Activated B cell treated with CpG ODN at 0.5 μM for 24 hours (primary cell): Measurements from ENCODE around the gene SPAG4. TPM values are rescaled to one million over a fixed set of nuclear protein-coding genes. Genes with fewer than 3 reads are reported as not detected.
A peak's percentile ranks its signal among the peaks of the same experiment; 100 is the strongest.

Source experiments
- ATAC-seq: fragments of 200-7000 bp; cut with Tn5 transposase; one replicate; pipeline ENCODE4 v1.10.0; 2021; ENCODE audit warnings: low read depth, mild to moderate bottlenecking, moderate library complexity
- CTCF ChIA-PET: fragments of 350-600 bp; sonication (Branson Sonifier 250); formaldehyde crosslinking; loops from one replicate; lab custom pipeline; 2021; ENCODE audit warnings: antibody characterized with exemption; lab: Charles Lee
- POLR2A ChIA-PET: fragments of 350-600 bp; sonication (Branson Sonifier 250); formaldehyde crosslinking; loops from one replicate; lab custom pipeline; 2021; ENCODE audit warnings: antibody characterized with exemption; lab: Charles Lee
- DNase-seq: peaks from one replicate; pipeline ENCODE4 v3.0.0; 2022
- H3K27ac Mint-ChIP-seq: one replicate; pipeline ENCODE4 v1.8.0; 2020; ENCODE audit warnings: mixed read lengths
- H3K27me3 Mint-ChIP-seq: one replicate; pipeline ENCODE4 v1.8.0; 2021; ENCODE audit warnings: mixed read lengths
- H3K36me3 Mint-ChIP-seq: one replicate; pipeline ENCODE4 v1.8.0; 2021; ENCODE audit warnings: low read depth, mixed read lengths
- H3K4me1 Mint-ChIP-seq: one replicate; pipeline ENCODE4 v1.8.0; 2021; ENCODE audit warnings: mixed read lengths
- H3K4me3 Mint-ChIP-seq: one replicate; pipeline ENCODE4 v1.8.0; 2020; ENCODE audit warnings: mild to moderate bottlenecking, mixed read lengths
- H3K9me3 Mint-ChIP-seq: one replicate; pipeline ENCODE4 v1.8.0; 2020; ENCODE audit warnings: mixed read lengths
- CTCF ChIP-seq: fragments of 200-600 bp; IDR thresholded peaks from one replicate; pipeline ENCODE4 v1.8.0; 2022; ENCODE audit warnings: antibody characterized with exemption, mild to moderate bottlenecking
- intact Hi-C: fragments of 100-400 bp; cut with micrococcal nuclease; formaldehyde crosslinking; loops from one replicate; pipeline ENCODE4 v1.15.1; 2024
- total RNA-seq: library from RNA; stranded (reverse); gene quantifications from 2 replicates; pipeline ENCODE4 v1.2.3, GENCODE V29; 2022

SPAG4 gene
- total RNA-seq, 1 donor from 2014 or later, result 2.2 TPM

DNA sequence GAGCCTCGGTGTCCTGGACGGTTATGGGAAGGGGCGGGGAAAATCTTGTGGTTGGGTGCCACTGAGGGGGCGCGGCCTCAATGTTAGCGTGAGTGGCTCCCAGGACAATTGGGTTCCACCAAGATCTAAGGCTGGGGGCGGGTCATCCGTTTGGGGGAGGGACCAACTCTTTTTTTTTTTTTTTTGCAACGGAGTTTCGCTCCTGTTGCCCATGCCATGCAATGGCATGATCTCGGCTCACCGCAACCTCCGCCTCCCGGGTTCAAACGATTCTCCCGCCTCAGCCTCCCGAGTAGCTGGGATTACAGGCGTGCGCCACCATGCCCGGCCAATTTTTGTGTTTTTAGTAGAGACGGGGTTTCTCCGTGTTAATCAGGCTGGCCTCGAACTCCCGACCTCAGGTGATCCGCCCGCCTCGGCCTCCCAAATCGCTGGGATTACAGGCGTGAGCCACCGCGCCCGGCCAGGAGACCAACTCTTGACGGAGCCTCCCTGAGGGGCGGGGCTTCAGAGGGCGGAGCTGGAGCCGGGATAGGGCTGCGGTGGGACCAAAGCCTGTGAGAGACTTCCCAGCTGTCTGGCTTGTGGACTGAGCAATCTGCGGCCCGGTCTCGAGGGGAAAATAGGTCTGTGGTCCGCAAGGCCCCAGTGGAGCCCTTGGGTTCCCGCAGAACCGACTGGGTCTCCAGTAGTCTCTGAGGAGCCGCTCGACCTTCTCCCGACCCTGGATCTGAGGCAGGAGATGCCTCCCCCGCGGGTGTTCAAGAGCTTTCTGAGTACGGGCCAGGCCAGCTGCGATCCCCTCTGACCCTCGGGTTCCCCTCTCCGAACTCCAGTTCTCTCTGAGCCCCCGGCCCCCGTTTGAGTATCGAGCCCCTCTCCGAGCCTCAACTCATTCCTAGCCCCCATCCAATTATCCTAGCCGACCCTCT, 1.1 kb downstream of the SPAG4 start:
- no peak for TF ChIP-seq CTCF
- peak; percentile 54 for DNase-seq
- ATAC-seq, result no peak
- Mint-ChIP-seq H3K36me3 (peaks cover 5% of the 10 kb centered on the region), H3K27me3 (peaks cover 2% of the 10 kb centered on the region), H3K27ac (peak overlapping the region; percentile 83), H3K9me3 (no peaks in the 10 kb centered on the region), H3K4me1 (peaks cover 48% of the 10 kb centered on the region), H3K4me3 (peak overlapping the region; percentile 90)
- ChIA-PET CTCF (interaction anchor here (0.6 to 1.3 kb wide), 4 partner anchors 15 to 166 kb away, joined by 3 to 4 read pairs (median 3); partner anchors contain the start of gene ERGIC3), POLR2A (interaction anchor here (0.6 to 6.0 kb wide), 21 partner anchors 9 to 337 kb away, joined by 3 to 67 read pairs (median 5); partner anchors contain the start of genes CEP250, CPNE1, ERGIC3 and NFS1)
- intact Hi-C loops, result loop anchor here (1.0 to 5.0 kb wide), 11 partner anchors 15 to 524 kb away; partner anchors contain the start of genes CEP250, ERGIC3, NFS1 and PHF20

- Mint-ChIP-seq H3K4me3 (peak overlapping the region; percentile 90), H3K27ac (peak overlapping the region; percentile 24), H3K27me3 (peaks cover 2% of the 10 kb centered on the region), H3K9me3 (no peaks in the 10 kb centered on the region), H3K36me3 (peaks cover 7% of the 10 kb centered on the region), H3K4me1 (peaks cover 41% of the 10 kb centered on the region)
- no peak for TF ChIP-seq CTCF
- intact Hi-C loops, result loop anchor here (2.0 to 5.0 kb wide), 7 partner anchors 21 to 525 kb away; partner anchors contain the start of genes CEP250, PHF20, SCAND1 and TRPC4AP
- CTCF ChIA-PET, result interaction anchor here (2.2 kb wide), 1 partner anchor 155 kb away, joined by 11 read pairs; no protein-coding TSS in a partner anchor
- POLR2A ChIA-PET, result interaction anchor here (0.6 to 6.0 kb wide), 12 partner anchors 30 to 337 kb away, joined by 3 to 67 read pairs (median 8); partner anchors contain the start of genes CEP250, CPNE1, RBM12 and RBM39
- DNase-seq (peak; percentile 51), ATAC-seq (peak; percentile 4)
Measured at GRCh38 chr20:35617397-35618262, 2.0 kb downstream of the SPAG4 start.

DNA sequence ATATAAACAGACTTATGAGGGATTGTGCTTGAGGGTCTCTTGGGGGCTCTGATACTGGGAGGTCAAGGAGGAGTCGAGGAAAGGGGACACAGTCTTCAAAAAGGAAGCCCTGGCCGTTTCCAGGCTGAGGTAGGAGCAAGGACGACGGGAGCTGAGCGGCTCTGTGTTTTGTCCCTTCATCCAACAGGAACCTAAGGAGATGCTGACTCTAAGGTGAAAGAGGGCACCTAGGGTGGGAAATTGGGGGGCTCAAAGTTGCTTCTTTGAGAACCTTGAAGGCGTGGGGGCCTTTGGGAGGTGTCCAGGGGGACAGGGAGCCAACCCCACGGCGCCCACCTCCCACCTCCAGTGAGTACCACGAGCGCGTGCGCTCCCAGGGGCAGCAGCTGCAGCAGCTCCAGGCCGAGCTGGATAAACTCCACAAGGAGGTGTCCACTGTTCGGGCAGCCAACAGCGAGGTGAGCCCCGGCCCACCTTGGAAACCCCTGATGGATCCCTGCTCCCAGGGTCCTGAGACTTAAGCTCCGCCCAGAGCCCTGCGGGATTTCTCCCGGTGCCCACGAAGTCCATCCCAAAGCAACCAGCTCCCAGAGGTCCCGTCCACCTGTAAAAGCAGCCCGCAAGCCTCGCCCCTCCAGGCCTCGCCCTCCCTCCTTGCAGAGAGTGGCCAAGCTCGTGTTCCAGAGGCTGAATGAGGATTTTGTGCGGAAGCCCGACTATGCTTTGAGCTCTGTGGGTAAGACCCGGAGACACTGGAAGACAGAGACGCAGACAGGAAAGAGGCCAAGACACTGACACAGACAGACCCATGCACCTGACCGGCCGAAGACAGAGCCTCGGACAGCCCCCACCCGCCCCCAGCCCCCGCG, 2.9 kb downstream of the SPAG4 start:
- Mint-ChIP-seq H3K9me3 (no peaks in the 10 kb centered on the region), H3K36me3 (peaks cover 7% of the 10 kb centered on the region), H3K4me3 (peak overlapping the region; percentile 90), H3K4me1 (peaks cover 41% of the 10 kb centered on the region), H3K27me3 (peaks cover 2% of the 10 kb centered on the region), H3K27ac (peak overlapping the region; percentile 24)
- no peak for TF ChIP-seq CTCF
- ATAC-seq, result no peak
- DNase-seq, result peak; percentile 27
- POLR2A ChIA-PET, result interaction anchor here (0.5 to 6.0 kb wide), 10 partner anchors 45 to 336 kb away, joined by 3 to 67 read pairs (median 6); partner anchors contain the start of genes CEP250, CPNE1, NFS1 and RBM12
- intact Hi-C loops, result loop anchor here (1.0 to 5.0 kb wide), 7 partner anchors 20 to 526 kb away; partner anchors contain the start of genes CPNE1, PHF20, RBM12 and SCAND1
- CTCF ChIA-PET, result interaction anchor here (0.8 to 2.3 kb wide), 12 partner anchors 9 to 265 kb away, joined by 3 to 11 read pairs (median 4); partner anchors contain the start of genes CPNE1, ERGIC3 and RBM12
